ENCODE measurements around the gene LMBR1L.

LMBR1L gene

GRCh38 chr12:49111206-49111605 is 559 bp upstream of the LMBR1L start:
- DNase-seq (ENCODE audit: low read depth): no peak
- H3K4me3 ChIP-seq (ENCODE audit: low read depth, low read length): peak overlapping the region; percentile 98
- TF ChIP-seq CTCF (IDR thresholded peaks at IDR 0.05; ENCODE audit: control insufficient read depth, extremely low read depth, insufficient read depth): no peak

GRCh38 chr12:49109641-49110463 is 795 bp downstream of the LMBR1L start:
- peak overlapping the region; percentile 98 for H3K4me3 ChIP-seq (ENCODE audit: low read depth, low read length)
- DNase-seq (ENCODE audit: low read depth): no peak
- no peak for TF ChIP-seq CTCF (IDR thresholded peaks at IDR 0.05; ENCODE audit: control insufficient read depth, extremely low read depth, insufficient read depth)

GRCh38 chr12:49108958-49109404 is 1.7 kb downstream of the LMBR1L start:
- H3K4me3 ChIP-seq (ENCODE audit: low read depth, low read length): peak overlapping the region; percentile 98
- TF ChIP-seq CTCF (IDR thresholded peaks at IDR 0.05; ENCODE audit: control insufficient read depth, extremely low read depth, insufficient read depth): no peak
- no peak for DNase-seq (ENCODE audit: low read depth)

- no peak overlapping the region for H3K4me3 ChIP-seq (ENCODE audit: low read depth, low read length)
- DNase-seq (ENCODE audit: low read depth): peak; percentile 26
- TF ChIP-seq CTCF (IDR thresholded peaks at IDR 0.05; ENCODE audit: control insufficient read depth, extremely low read depth, insufficient read depth): no peak
Observed at GRCh38 chr12:49105504-49106084, 5.1 kb downstream of the LMBR1L start.

GRCh38 chr12:49104822-49105221 is 5.8 kb downstream of the LMBR1L start:
- no peak overlapping the region for H3K4me3 ChIP-seq (ENCODE audit: low read depth, low read length)
- TF ChIP-seq CTCF (IDR thresholded peaks at IDR 0.05; ENCODE audit: control insufficient read depth, extremely low read depth, insufficient read depth): no peak
- no peak for DNase-seq (ENCODE audit: low read depth)

- H3K4me3 ChIP-seq (ENCODE audit: low read depth, low read length): no peak overlapping the region
- DNase-seq (ENCODE audit: low read depth): no peak
- TF ChIP-seq CTCF (IDR thresholded peaks at IDR 0.05; ENCODE audit: control insufficient read depth, extremely low read depth, insufficient read depth): no peak
Observed at GRCh38 chr12:49100380-49100779, 10.3 kb downstream of the LMBR1L start.
